Measurements from ENCODE around the gene OR12D3.

OR12D3 gene, protein sequence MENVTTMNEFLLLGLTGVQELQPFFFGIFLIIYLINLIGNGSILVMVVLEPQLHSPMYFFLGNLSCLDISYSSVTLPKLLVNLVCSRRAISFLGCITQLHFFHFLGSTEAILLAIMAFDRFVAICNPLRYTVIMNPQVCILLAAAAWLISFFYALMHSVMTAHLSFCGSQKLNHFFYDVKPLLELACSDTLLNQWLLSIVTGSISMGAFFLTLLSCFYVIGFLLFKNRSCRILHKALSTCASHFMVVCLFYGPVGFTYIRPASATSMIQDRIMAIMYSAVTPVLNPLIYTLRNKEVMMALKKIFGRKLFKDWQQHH

DNA sequence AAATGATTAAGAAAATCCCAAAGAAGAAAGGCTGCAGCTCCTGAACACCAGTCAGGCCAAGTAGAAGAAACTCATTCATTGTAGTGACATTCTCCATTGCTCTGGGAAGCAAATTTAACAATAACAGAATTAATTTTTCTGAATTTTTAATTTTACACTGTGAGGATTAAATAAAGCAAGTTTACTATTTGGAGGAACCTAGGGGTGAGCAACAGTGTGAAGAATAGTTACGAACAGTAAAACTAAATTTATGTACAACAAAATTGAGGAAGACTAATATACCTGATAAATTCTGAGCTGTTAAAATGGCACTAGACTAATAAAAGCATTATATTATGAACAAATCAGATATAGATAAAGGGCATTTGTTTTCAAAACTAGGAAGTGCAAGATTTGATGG is at the start of gene OR12D3:
TSS of gene OR12D3 (minus strand) at position 101 of the 400 bp plus-strand sequence. CDS start at position 97, 4 bp downstream.
- Histone ChIP-seq H3K4me1 (ENCODE audit: control insufficient read depth in 5 of 5, insufficient read depth in 5 of 5, low read length in 5 of 5) (no peaks in the 10 kb centered on the region), H3K27me3 (ENCODE audit: control insufficient read depth in 5 of 5, insufficient read depth in 4 of 5, low read length in 5 of 5) (no peaks in the 10 kb centered on the region), H3K9ac (ENCODE audit: low read length in 5 of 5) (no peak within 1 kb of the TSS), H3K36me3 (ENCODE audit: control insufficient read depth in 5 of 5, insufficient read depth in 5 of 5, low read length in 5 of 5) (no peaks in the 10 kb centered on the region), H3K27ac (ENCODE audit: low read depth, low read length) (no peak within 1 kb of the TSS), H3K9me3 (ENCODE audit: control insufficient read depth in 5 of 5, low read length in 5 of 5) (peaks cover 0 to 3% (median 0%) of the 10 kb centered on the region in 5 donors), H3K4me3 (ENCODE audit: low read depth in 1 of 5, low read length in 5 of 5) (no peak within 1 kb of the TSS)

DNA sequence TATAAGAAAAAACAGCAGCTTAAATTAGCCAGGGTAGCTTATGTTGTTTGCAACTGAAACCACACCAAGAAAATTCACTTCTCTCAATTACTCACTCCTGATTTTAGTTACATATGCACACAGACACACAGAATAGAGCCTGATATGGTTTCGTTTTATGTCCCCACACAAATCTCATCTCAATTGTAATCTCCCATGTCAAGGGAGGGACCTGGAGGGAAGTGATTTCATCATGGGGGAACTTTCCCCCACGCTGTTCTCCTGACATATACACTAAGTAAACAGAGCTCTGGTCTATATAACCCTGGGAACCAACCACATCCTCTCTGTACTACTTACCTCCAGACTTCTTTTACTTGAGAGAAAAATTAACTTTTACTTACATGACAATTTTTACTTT is 49.5 kb upstream of the OR12D3 start:
- H3K36me3 ChIP-seq (ENCODE audit: control insufficient read depth in 5 of 5, insufficient read depth in 5 of 5, low read length in 5 of 5) = no peaks in the 10 kb centered on the region
- peaks cover 0 to 2% (median 0%) of the 10 kb centered on the region in 5 donors for H3K9me3 ChIP-seq (ENCODE audit: control insufficient read depth in 5 of 5, low read length in 5 of 5)
- H3K27ac ChIP-seq (ENCODE audit: low read depth, low read length) = no peak overlapping the region
- no peak overlapping the region for H3K9ac ChIP-seq (ENCODE audit: low read length in 5 of 5)
- no peaks in the 10 kb centered on the region for H3K27me3 ChIP-seq (ENCODE audit: control insufficient read depth in 5 of 5, insufficient read depth in 4 of 5, low read length in 5 of 5)
- H3K4me1 ChIP-seq (ENCODE audit: control insufficient read depth in 5 of 5, insufficient read depth in 5 of 5, low read length in 5 of 5) = no peaks in the 10 kb centered on the region
- H3K4me3 ChIP-seq (ENCODE audit: low read depth in 1 of 5, low read length in 5 of 5) = no peak overlapping the region

DNA sequence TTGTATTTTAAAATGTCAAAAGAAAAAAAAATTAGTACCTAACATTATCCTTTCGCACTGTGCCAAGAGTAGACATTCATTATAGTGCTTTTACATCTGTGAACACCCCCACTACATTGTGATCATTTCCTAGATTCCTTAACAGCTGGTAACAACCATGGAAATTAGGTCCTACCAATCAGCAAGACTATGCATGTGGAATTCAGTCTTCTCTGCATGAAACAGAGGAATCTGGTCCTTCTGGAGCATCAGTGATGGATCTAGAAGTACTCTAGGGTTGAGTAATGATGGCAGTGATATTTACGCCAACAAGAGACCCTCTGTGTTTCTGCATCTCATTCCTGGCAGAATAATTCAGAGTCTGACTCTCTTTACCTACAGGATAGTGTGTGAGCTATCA is 49.1 kb upstream of the OR12D3 start:
- H3K9me3 ChIP-seq (ENCODE audit: control insufficient read depth in 5 of 5, low read length in 5 of 5) = peaks cover 0 to 2% (median 0%) of the 10 kb centered on the region in 5 donors
- no peak overlapping the region for H3K27ac ChIP-seq (ENCODE audit: low read depth, low read length)
- H3K9ac ChIP-seq (ENCODE audit: low read length in 5 of 5) = no peak overlapping the region
- H3K4me3 ChIP-seq (ENCODE audit: low read depth in 1 of 5, low read length in 5 of 5) = no peak overlapping the region
- no peaks in the 10 kb centered on the region for H3K36me3 ChIP-seq (ENCODE audit: control insufficient read depth in 5 of 5, insufficient read depth in 5 of 5, low read length in 5 of 5)
- no peaks in the 10 kb centered on the region for H3K27me3 ChIP-seq (ENCODE audit: control insufficient read depth in 5 of 5, insufficient read depth in 4 of 5, low read length in 5 of 5)
- H3K4me1 ChIP-seq (ENCODE audit: control insufficient read depth in 5 of 5, insufficient read depth in 5 of 5, low read length in 5 of 5) = no peaks in the 10 kb centered on the region

DNA sequence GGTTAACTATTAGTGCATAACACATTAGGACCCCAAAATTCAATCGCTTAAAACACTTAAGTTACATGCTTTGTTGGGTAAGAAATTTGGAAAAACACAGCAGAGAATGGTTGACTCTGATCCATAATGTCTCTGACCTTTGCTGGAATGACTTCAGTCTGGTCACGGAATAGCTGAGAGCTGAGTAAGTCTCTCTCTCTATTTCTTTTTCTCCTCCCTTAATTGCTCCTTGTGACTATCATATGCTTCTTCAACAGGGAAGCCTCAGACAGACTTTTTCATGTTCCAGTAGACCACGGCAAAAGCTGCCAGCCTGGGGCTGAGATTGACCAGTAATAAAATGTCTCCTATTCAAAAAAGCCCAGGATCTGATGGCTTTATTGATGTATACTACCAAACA is 44.4 kb upstream of the OR12D3 start:
- Histone ChIP-seq H3K9ac (ENCODE audit: low read length in 5 of 5) (no peak overlapping the region), H3K27ac (ENCODE audit: low read depth, low read length) (no peak overlapping the region), H3K4me1 (ENCODE audit: control insufficient read depth in 5 of 5, insufficient read depth in 5 of 5, low read length in 5 of 5) (no peaks in the 10 kb centered on the region), H3K9me3 (ENCODE audit: control insufficient read depth in 5 of 5, low read length in 5 of 5) (peaks cover 0 to 2% (median 0%) of the 10 kb centered on the region in 5 donors), H3K4me3 (ENCODE audit: low read depth in 1 of 5, low read length in 5 of 5) (no peak overlapping the region), H3K36me3 (ENCODE audit: control insufficient read depth in 5 of 5, insufficient read depth in 5 of 5, low read length in 5 of 5) (no peaks in the 10 kb centered on the region), H3K27me3 (ENCODE audit: control insufficient read depth in 5 of 5, insufficient read depth in 4 of 5, low read length in 5 of 5) (no peaks in the 10 kb centered on the region)

DNA sequence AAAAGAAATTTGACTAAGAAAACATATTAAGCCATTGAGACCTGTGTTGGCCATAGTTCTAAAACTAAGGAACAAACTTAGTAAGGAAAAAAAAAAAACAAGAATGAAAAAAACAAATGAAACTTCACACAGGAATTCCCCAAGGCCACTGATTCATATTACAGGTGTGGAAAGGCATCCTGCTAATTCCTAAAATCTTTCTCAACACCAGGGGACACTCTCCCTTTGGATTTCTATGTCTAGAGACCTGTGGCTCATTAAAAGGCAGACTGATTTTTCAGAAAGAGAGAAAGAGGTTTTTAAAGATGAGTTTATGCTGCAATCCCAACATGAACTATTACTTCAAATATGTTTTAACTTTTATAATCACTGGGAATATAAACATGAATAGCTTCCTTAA is 39.5 kb upstream of the OR12D3 start, which contains the start of gene OR12D1:
TSS of gene OR12D1 (plus strand) at position 341 of the 400 bp plus-strand sequence.
- H3K4me1 ChIP-seq (ENCODE audit: control insufficient read depth in 5 of 5, insufficient read depth in 5 of 5, low read length in 5 of 5) = no peaks in the 10 kb centered on the region
- H3K27ac ChIP-seq (ENCODE audit: low read depth, low read length) = no peak within 1 kb of the TSS

DNA sequence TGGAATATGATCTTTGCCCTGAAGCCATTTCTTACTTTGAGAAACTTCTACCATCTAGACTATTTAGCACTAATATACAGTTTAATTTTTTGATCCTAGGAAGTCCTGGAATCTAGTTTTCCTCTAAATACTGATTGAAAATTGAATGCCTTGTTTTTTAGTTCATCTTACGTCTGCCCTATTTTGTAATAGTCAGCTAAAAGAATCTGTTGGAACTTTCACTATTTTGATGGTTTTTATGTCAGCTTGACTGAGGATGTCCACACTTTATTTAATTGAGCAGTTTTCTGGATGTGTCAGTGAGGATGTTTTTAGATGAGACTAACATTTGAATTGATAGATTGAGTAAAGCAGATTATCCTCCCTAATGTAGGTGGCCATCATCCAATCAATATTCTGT is 28.7 kb upstream of the OR12D3 start:
- Histone ChIP-seq H3K9me3 (ENCODE audit: control insufficient read depth in 5 of 5, low read length in 5 of 5) (peaks cover 0 to 2% (median 0%) of the 10 kb centered on the region in 5 donors), H3K36me3 (ENCODE audit: control insufficient read depth in 5 of 5, insufficient read depth in 5 of 5, low read length in 5 of 5) (no peaks in the 10 kb centered on the region), H3K27ac (ENCODE audit: low read depth, low read length) (no peak overlapping the region), H3K4me3 (ENCODE audit: low read depth in 1 of 5, low read length in 5 of 5) (no peak overlapping the region), H3K9ac (ENCODE audit: low read length in 5 of 5) (no peak overlapping the region), H3K27me3 (ENCODE audit: control insufficient read depth in 5 of 5, insufficient read depth in 4 of 5, low read length in 5 of 5) (no peaks in the 10 kb centered on the region), H3K4me1 (ENCODE audit: control insufficient read depth in 5 of 5, insufficient read depth in 5 of 5, low read length in 5 of 5) (no peaks in the 10 kb centered on the region)

More for the DNA sequence above, 39.5 kb upstream of the OR12D3 start, which contains the start of gene OR12D1:
- Histone ChIP-seq H3K9ac (ENCODE audit: low read length in 5 of 5) (no peak within 1 kb of the TSS), H3K27me3 (ENCODE audit: control insufficient read depth in 5 of 5, insufficient read depth in 4 of 5, low read length in 5 of 5) (no peaks in the 10 kb centered on the region), H3K9me3 (ENCODE audit: control insufficient read depth in 5 of 5, low read length in 5 of 5) (peaks cover 0 to 5% (median 2%) of the 10 kb centered on the region in 5 donors), H3K4me3 (ENCODE audit: low read depth in 1 of 5, low read length in 5 of 5) (no peak within 1 kb of the TSS), H3K36me3 (ENCODE audit: control insufficient read depth in 5 of 5, insufficient read depth in 5 of 5, low read length in 5 of 5) (no peaks in the 10 kb centered on the region)

DNA sequence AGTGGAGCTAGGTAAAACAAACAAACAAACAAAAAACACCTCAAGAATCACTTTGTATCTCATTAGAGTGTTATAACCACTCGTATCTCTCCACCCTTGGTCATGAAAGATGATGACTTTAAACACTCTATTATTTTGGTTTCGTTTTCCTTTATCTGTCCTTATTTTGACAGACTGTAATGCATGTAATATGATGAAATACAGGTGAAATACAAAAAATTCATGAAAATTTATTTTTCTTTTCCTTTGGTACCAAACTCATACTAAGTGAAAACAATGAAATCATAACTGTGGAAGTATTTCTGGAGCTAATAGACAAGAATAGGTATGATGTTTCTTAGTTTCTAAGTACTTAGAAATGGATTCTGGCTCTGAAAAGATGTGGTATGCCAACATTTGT is 24.4 kb upstream of the OR12D3 start:
- no peaks in the 10 kb centered on the region for H3K9me3 ChIP-seq (ENCODE audit: control insufficient read depth in 5 of 5, low read length in 5 of 5)
- no peak overlapping the region for H3K4me3 ChIP-seq (ENCODE audit: low read depth in 1 of 5, low read length in 5 of 5)
- H3K9ac ChIP-seq (ENCODE audit: low read length in 5 of 5) = no peak overlapping the region
- H3K4me1 ChIP-seq (ENCODE audit: control insufficient read depth in 5 of 5, insufficient read depth in 5 of 5, low read length in 5 of 5) = no peaks in the 10 kb centered on the region
- no peak overlapping the region for H3K27ac ChIP-seq (ENCODE audit: low read depth, low read length)
- no peaks in the 10 kb centered on the region for H3K27me3 ChIP-seq (ENCODE audit: control insufficient read depth in 5 of 5, insufficient read depth in 4 of 5, low read length in 5 of 5)
- H3K36me3 ChIP-seq (ENCODE audit: control insufficient read depth in 5 of 5, insufficient read depth in 5 of 5, low read length in 5 of 5) = no peaks in the 10 kb centered on the region

DNA sequence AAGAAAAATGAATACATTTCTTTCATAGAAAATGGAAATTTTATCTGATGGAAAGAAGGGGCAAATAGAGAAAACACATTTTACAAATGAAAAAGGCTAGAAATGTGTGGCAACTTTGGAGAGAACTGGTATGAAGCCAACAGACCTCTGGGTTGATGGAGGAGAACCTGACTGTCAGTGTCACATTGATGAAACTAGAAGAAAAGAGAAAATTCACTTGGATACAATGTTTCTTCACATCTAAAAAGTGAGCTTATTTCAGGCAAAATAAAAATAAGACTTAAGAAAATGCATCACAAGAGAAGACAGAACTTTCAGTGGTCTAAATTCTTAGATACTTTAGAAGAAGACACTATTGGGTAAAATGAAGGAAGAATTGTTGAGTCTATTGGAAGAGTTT is 20.2 kb upstream of the OR12D3 start, which contains the start of gene OR12D2:
TSS of gene OR12D2 (plus strand) at position 301 of the 400 bp plus-strand sequence. CDS start 1,069 bp downstream, outside the sequence.
- Histone ChIP-seq H3K4me1 (ENCODE audit: control insufficient read depth in 5 of 5, insufficient read depth in 5 of 5, low read length in 5 of 5) (no peaks in the 10 kb centered on the region), H3K36me3 (ENCODE audit: control insufficient read depth in 5 of 5, insufficient read depth in 5 of 5, low read length in 5 of 5) (no peaks in the 10 kb centered on the region), H3K27me3 (ENCODE audit: control insufficient read depth in 5 of 5, insufficient read depth in 4 of 5, low read length in 5 of 5) (peaks cover 0 to 5% (median 0%) of the 10 kb centered on the region in 5 donors), H3K9ac (ENCODE audit: low read length in 5 of 5) (no peak within 1 kb of the TSS), H3K4me3 (ENCODE audit: low read depth in 1 of 5, low read length in 5 of 5) (no peak within 1 kb of the TSS), H3K9me3 (ENCODE audit: control insufficient read depth in 5 of 5, low read length in 5 of 5) (no peaks in the 10 kb centered on the region), H3K27ac (ENCODE audit: low read depth, low read length) (no peak within 1 kb of the TSS)

DNA sequence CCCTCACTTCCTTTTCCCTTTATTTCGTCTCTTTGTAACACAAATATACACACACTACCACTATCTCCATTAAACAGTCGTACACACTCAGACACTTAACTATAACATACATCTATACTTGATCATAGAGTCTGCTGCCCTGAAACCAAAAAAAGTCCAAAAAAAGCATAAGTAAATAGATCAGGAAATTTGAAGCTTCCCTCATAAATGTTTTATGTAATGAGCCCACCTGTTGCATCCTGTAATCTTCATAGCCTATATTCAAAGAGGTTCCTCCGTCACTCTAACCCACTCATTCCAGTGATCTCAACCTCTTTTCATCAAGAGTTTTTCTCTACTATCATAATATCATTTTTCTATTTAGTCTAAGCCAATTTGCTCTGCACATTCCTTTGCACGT is 13.4 kb upstream of the OR12D3 start:
- Histone ChIP-seq H3K4me3 (ENCODE audit: low read depth in 1 of 5, low read length in 5 of 5) (no peak overlapping the region), H3K9ac (ENCODE audit: low read length in 5 of 5) (no peak overlapping the region), H3K9me3 (ENCODE audit: control insufficient read depth in 5 of 5, low read length in 5 of 5) (no peaks in the 10 kb centered on the region), H3K4me1 (ENCODE audit: control insufficient read depth in 5 of 5, insufficient read depth in 5 of 5, low read length in 5 of 5) (no peaks in the 10 kb centered on the region), H3K36me3 (ENCODE audit: control insufficient read depth in 5 of 5, insufficient read depth in 5 of 5, low read length in 5 of 5) (no peaks in the 10 kb centered on the region), H3K27me3 (ENCODE audit: control insufficient read depth in 5 of 5, insufficient read depth in 4 of 5, low read length in 5 of 5) (peaks cover 0 to 5% (median 0%) of the 10 kb centered on the region in 5 donors), H3K27ac (ENCODE audit: low read depth, low read length) (no peak overlapping the region)

DNA sequence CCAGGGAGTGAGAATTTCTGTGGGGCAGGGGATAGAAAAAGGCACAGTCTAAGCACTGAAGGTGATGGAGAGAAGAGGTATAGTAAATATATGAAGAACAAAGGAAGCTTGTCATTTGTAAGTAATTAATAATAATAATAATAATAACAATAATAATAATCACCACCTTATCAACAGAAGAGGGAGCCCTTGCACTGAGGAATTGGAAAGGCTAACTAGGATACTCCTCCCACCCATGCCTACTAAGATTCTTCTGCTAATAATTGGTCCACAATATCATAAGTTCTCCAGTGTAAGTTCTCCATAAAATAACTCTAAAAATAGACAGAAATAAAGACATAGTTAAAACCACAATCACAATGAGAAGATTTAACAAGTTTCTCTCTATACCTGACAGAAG is 912 bp upstream of the OR12D3 start:
- no peaks in the 10 kb centered on the region for H3K36me3 ChIP-seq (ENCODE audit: control insufficient read depth in 5 of 5, insufficient read depth in 5 of 5, low read length in 5 of 5)
- H3K9ac ChIP-seq (ENCODE audit: low read length in 5 of 5) = no peak overlapping the region
- no peaks in the 10 kb centered on the region for H3K4me1 ChIP-seq (ENCODE audit: control insufficient read depth in 5 of 5, insufficient read depth in 5 of 5, low read length in 5 of 5)
- H3K9me3 ChIP-seq (ENCODE audit: control insufficient read depth in 5 of 5, low read length in 5 of 5) = peaks cover 0 to 3% (median 0%) of the 10 kb centered on the region in 5 donors
- H3K27ac ChIP-seq (ENCODE audit: low read depth, low read length) = no peak overlapping the region
- no peaks in the 10 kb centered on the region for H3K27me3 ChIP-seq (ENCODE audit: control insufficient read depth in 5 of 5, insufficient read depth in 4 of 5, low read length in 5 of 5)
- no peak overlapping the region for H3K4me3 ChIP-seq (ENCODE audit: low read depth in 1 of 5, low read length in 5 of 5)

Data from subcutaneous abdominal adipose tissue (tissue), 5 donors.